Muscle of back (tissue), 11 donors: ENCODE measurements around the gene SLC36A3. TPM values are rescaled to one million over a fixed set of nuclear protein-coding genes. Genes with fewer than 3 reads are reported as not detected.
A peak's percentile ranks its signal among the peaks of the same experiment; 100 is the strongest.
"Not testable (repeated sequence)": the region's sequence is repeated elsewhere in the genome, so short reads cannot be mapped to it uniquely, and the experiment has no call there.

ENCODE experiments used
- DNase-seq, 3 donors: peaks; one replicate each; pipeline versions ENCODE4 v3.0.0 to v3.0.0-alpha.2; 2013
- polyA plus RNA-seq, 10 donors: library from polyadenylated mRNA; unstranded; fragments of 120-200 nt; gene quantifications; one replicate each; pipeline ENCODE4 v1.2.1, GENCODE V29; 2013; ENCODE audit not compliant: insufficient read length in 10 of 10

Gene SLC36A3
- polyA plus RNA-seq, 10 donors = not detected

- not testable (repeated sequence) for DNase-seq
Measured at GRCh38 chr5:151309266-151309665, 5.7 kb upstream of the SLC36A3 start.

- peak in 1 of 3 donors; percentile 24 for DNase-seq
Measured at GRCh38 chr5:151298063-151298855, 5.3 kb downstream of the SLC36A3 start.

GRCh38 chr5:151296974-151297373 lies 6.6 kb downstream of the SLC36A3 start:
- DNase-seq = no peak

GRCh38 chr5:151296478-151296830 lies 7.1 kb downstream of the SLC36A3 start:
- no peak for DNase-seq

- peak in 2 of 3 donors; percentile 55 to 71 for DNase-seq
Measured at GRCh38 chr5:151295791-151296477, 7.6 kb downstream of the SLC36A3 start.

GRCh38 chr5:151295138-151295537 lies 8.4 kb downstream of the SLC36A3 start:
- peak in 1 of 3 donors; percentile 34 for DNase-seq

- no peak for DNase-seq
Measured at GRCh38 chr5:151293624-151294023, 9.9 kb downstream of the SLC36A3 start.

GRCh38 chr5:151288180-151288579 lies 15.4 kb downstream of the SLC36A3 start:
- DNase-seq = no peak

GRCh38 chr5:151286246-151286645 lies 17.3 kb downstream of the SLC36A3 start:
- no peak for DNase-seq

GRCh38 chr5:151285683-151286082 lies 17.9 kb downstream of the SLC36A3 start:
- DNase-seq = peak in 1 of 3 donors; percentile 6

- no peak for DNase-seq
Measured at GRCh38 chr5:151284392-151284967, 19.1 kb downstream of the SLC36A3 start.

- DNase-seq = no peak
Measured at GRCh38 chr5:151283120-151283825, 20.3 kb downstream of the SLC36A3 start.

- no peak for DNase-seq
Measured at GRCh38 chr5:151281001-151281639, 22.4 kb downstream of the SLC36A3 start.

- DNase-seq = no peak
Measured at GRCh38 chr5:151280443-151280842, 23.1 kb downstream of the SLC36A3 start.

- no peak for DNase-seq
Measured at GRCh38 chr5:151278845-151279244, 24.7 kb downstream of the SLC36A3 start.

- DNase-seq = no peak
Measured at GRCh38 chr5:151275803-151276202, 27.8 kb downstream of the SLC36A3 start.

GRCh38 chr5:151274666-151275065 lies 28.9 kb downstream of the SLC36A3 start:
- DNase-seq = no peak

GRCh38 chr5:151271336-151271735 lies 32.2 kb downstream of the SLC36A3 start:
- no peak for DNase-seq

GRCh38 chr5:151270599-151270998 lies 33.0 kb downstream of the SLC36A3 start:
- DNase-seq = no peak

GRCh38 chr5:151267491-151268260 lies 35.9 kb downstream of the SLC36A3 start:
- no peak for DNase-seq

- no peak for DNase-seq
Measured at GRCh38 chr5:151264113-151264512, 39.5 kb downstream of the SLC36A3 start.
